ENCODE data around the gene PATL2. TPM values are rescaled to one million over a fixed set of nuclear protein-coding genes. Genes with fewer than 3 reads are reported as not detected.
"Not testable (repeated sequence)": the region's sequence is repeated elsewhere in the genome, so short reads cannot be mapped to it uniquely, and the experiment has no call there.

Gene PATL2
- total and polyA plus RNA-seq, 4 experiments from 2014 or later = 5.7 to 62.8 (median 34.8) TPM

DNA sequence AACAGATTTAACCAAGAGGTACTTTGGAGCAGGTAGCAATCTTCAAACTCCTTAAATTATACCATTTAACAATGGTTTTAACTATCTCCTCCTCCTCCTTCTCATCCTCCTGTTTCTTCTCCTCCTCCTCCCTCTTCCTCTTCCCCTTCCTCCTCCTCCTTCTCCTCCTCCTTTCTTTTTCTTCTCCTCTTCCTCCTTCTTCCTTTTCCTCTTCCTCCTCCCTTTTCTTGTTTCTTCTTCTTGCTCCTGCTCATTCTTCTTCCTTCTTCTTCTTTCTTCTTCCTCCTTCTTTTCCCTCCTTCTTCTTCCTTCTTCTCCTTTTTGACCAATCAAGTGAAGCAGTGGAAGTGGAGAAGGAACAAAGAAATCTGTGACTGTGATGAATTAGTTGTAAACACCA, 14.1 kb downstream of the PATL2 start:
- POLR2A ChIA-PET (ENCODE audit: partially characterized antibody) = interaction anchor here (0.6 to 8.0 kb wide), 7 partner anchors 13 to 46 kb away, joined by 3 to 103 read pairs (median 5); partner anchors contain the start of genes B2M, PATL2 and SPG11
- H3K36me3 ChIP-seq (ENCODE audit: insufficient read depth, low read length) = no peaks in the 10 kb centered on the region
- peak overlapping the region in 3 of 7 donors; percentile 67 to 76 (median 68) for H3K27ac Mint-ChIP-seq
- peaks cover 12% of the 10 kb centered on the region for H3K4me1 ChIP-seq (ENCODE audit: insufficient read depth, low read length)
- no peaks in the 10 kb centered on the region for H3K27me3 Mint-ChIP-seq
- no peaks in the 10 kb centered on the region for H3K27me3 ChIP-seq (ENCODE audit: insufficient read depth, low read length)
- H3K9me3 Mint-ChIP-seq = peaks cover 0 to 21% (median 14%) of the 10 kb centered on the region in 8 donors
- CTCF ChIA-PET (ENCODE audit: partially characterized antibody) = interaction anchor here (0.5 to 1.3 kb wide), 3 partner anchors 33 to 54 kb away, joined by 3 to 9 read pairs (median 3); partner anchors contain the start of genes SPG11 and TRIM69
- intact Hi-C loops (cut with micrococcal nuclease) = no loop called here
- no peaks in the 10 kb centered on the region for H3K9me3 ChIP-seq (ENCODE audit: control insufficient read depth in 1 of 2, low read length in 2 of 2)
- DNase-seq = no peak
- peaks cover 0 to 17% of the 10 kb centered on the region in 2 donors for H3K36me3 Mint-ChIP-seq
- no peak overlapping the region for H3K4me3 ChIP-seq (ENCODE audit: low read length in 2 of 2)
- peaks cover 16 to 47% (median 31%) of the 10 kb centered on the region in 4 donors for H3K4me1 Mint-ChIP-seq
- no peak overlapping the region for H3K4me3 Mint-ChIP-seq
- no peak overlapping the region for H3K27ac ChIP-seq (ENCODE audit: low read depth, low read length)

DNA sequence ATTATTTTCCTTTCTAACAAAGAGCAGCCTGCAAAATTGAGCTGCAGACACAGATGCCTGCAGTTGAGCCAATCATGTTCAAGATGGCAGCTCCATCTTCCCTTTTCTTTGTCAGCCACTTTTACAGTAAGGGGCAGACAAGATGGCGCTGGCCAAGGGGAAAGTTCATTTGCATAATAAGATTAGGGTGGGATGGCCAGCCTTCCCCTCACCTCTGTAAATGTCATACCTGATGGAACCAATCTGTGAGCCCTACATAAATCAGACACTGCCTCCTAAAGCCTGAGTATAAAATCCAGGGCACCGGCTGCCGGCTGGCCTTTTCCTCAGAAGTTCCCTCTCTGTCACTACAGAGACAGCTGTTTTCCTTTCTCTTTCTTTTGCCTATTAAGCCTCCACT, 15.8 kb downstream of the PATL2 start:
- H3K4me1 ChIP-seq (ENCODE audit: insufficient read depth, low read length) = peaks cover 20% of the 10 kb centered on the region
- ChIA-PET POLR2A (ENCODE audit: partially characterized antibody) (interaction anchor here (0.8 to 8.0 kb wide), 10 partner anchors 9 to 41 kb away, joined by 3 to 103 read pairs (median 6); partner anchors contain the start of genes B2M, PATL2, SPG11 and TRIM69), CTCF (ENCODE audit: partially characterized antibody) (interaction anchor here (1.7 to 1.9 kb wide), 2 partner anchors 15 to 31 kb away, joined by 7 to 8 read pairs; partner anchors contain the start of genes PATL2 and SPG11)
- intact Hi-C loops (cut with micrococcal nuclease) = no loop called here
- H3K9me3 Mint-ChIP-seq = peaks cover 0 to 11% (median 4%) of the 10 kb centered on the region in 8 donors
- no peaks in the 10 kb centered on the region for H3K9me3 ChIP-seq (ENCODE audit: control insufficient read depth in 1 of 2, low read length in 2 of 2)
- no peaks in the 10 kb centered on the region for H3K27me3 Mint-ChIP-seq
- H3K4me1 Mint-ChIP-seq = peaks cover 18 to 41% (median 31%) of the 10 kb centered on the region in 4 donors
- peak overlapping the region in 6 of 7 donors; percentile 20 to 84 (median 50) for H3K27ac Mint-ChIP-seq
- H3K27me3 ChIP-seq (ENCODE audit: insufficient read depth, low read length) = no peaks in the 10 kb centered on the region
- H3K27ac ChIP-seq (ENCODE audit: low read depth, low read length) = no peak overlapping the region
- H3K36me3 ChIP-seq (ENCODE audit: insufficient read depth, low read length) = no peaks in the 10 kb centered on the region
- H3K36me3 Mint-ChIP-seq = peaks cover 0 to 5% of the 10 kb centered on the region in 2 donors
- no peak for DNase-seq
- H3K4me3 ChIP-seq (ENCODE audit: low read length in 2 of 2) = no peak overlapping the region
- no peak overlapping the region for H3K4me3 Mint-ChIP-seq

DNA sequence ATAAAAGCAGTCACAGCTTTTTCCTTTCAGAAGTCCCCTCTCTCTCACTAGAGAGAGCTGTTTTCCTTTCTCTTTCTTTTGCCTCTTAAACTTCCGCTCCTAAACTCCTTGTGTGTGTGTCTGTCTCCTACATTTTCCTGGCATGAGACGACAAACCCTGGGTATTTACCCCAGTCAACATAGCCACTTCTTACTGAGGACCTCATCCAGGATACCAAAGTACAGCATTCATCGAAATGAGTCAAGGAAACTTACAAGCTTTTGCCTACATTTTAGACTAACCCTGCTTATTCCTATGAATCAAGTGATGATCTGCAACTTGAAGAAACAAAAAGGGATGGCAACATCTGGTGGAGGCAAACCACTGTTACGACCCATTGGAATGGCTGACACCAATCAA, 16.7 kb downstream of the PATL2 start:
- Histone ChIP-seq H3K27ac (ENCODE audit: low read depth, low read length) (no peak overlapping the region), H3K36me3 (ENCODE audit: insufficient read depth, low read length) (no peaks in the 10 kb centered on the region), H3K9me3 (ENCODE audit: control insufficient read depth in 1 of 2, low read length in 2 of 2) (no peaks in the 10 kb centered on the region), H3K4me3 (ENCODE audit: low read length in 2 of 2) (no peak overlapping the region), H3K27me3 (ENCODE audit: insufficient read depth, low read length) (no peaks in the 10 kb centered on the region), H3K4me1 (ENCODE audit: insufficient read depth, low read length) (peaks cover 25% of the 10 kb centered on the region)
- Mint-ChIP-seq H3K36me3 (peaks cover 0 to under 1% of the 10 kb centered on the region in 2 donors), H3K4me1 (peaks cover 19 to 44% (median 32%) of the 10 kb centered on the region in 4 donors), H3K4me3 (peak overlapping the region in 4 of 8 donors; percentile 26 to 65 (median 42)), H3K9me3 (peaks cover 0 to 8% (median 2%) of the 10 kb centered on the region in 8 donors), H3K27me3 (no peaks in the 10 kb centered on the region), H3K27ac (peak overlapping the region; percentile 2 to 85 (median 73))
- intact Hi-C loops (cut with micrococcal nuclease) = no loop called here
- ChIA-PET POLR2A (ENCODE audit: partially characterized antibody) (interaction anchor here (0.6 to 8.0 kb wide), 9 partner anchors 10 to 32 kb away, joined by 3 to 103 read pairs (median 8); partner anchors contain the start of genes B2M, PATL2 and SPG11), CTCF (ENCODE audit: partially characterized antibody) (interaction anchor here (1.7 to 1.9 kb wide), 2 partner anchors 16 to 30 kb away, joined by 7 to 8 read pairs; partner anchors contain the start of genes PATL2 and SPG11)
- no peak for DNase-seq

DNA sequence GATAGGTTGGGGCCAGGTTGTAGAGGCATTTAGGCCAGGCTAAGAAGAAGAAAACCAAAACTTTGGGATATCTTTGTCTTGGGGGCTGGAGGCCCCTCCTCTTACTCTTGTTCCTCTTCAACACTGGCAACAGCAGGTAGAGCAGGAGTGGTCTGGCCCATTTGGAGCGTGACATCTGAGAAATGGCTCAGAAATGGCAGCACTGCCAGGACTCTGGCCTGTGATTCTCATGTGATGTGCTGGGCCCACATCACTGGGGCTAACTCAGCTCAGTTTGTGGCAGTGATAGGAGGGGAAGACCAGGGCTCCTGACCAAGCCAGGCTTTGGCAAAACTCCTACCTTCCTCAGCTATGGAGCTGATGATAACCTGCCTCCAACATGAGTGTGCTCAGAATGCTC, 18.5 kb downstream of the PATL2 start:
- Histone ChIP-seq H3K4me3 (ENCODE audit: low read length in 2 of 2) (no peak overlapping the region), H3K27ac (ENCODE audit: low read depth, low read length) (no peak overlapping the region), H3K4me1 (ENCODE audit: insufficient read depth, low read length) (peaks cover 25% of the 10 kb centered on the region), H3K36me3 (ENCODE audit: insufficient read depth, low read length) (no peaks in the 10 kb centered on the region), H3K27me3 (ENCODE audit: insufficient read depth, low read length) (no peaks in the 10 kb centered on the region), H3K9me3 (ENCODE audit: control insufficient read depth in 1 of 2, low read length in 2 of 2) (no peaks in the 10 kb centered on the region)
- POLR2A ChIA-PET (ENCODE audit: partially characterized antibody) = interaction anchor here (3.6 to 51.9 kb wide), 4 partner anchors 10 to 30 kb away, joined by 26 to 5737 read pairs (median 539); partner anchors contain the start of genes B2M, PATL2, SPG11 and TRIM69
- Mint-ChIP-seq H3K27me3 (no peaks in the 10 kb centered on the region), H3K27ac (peak overlapping the region in 2 of 7 donors; percentile 17 to 42), H3K4me1 (peaks cover 28 to 45% (median 38%) of the 10 kb centered on the region in 4 donors), H3K4me3 (no peak overlapping the region), H3K36me3 (peaks cover 7 to 8% of the 10 kb centered on the region in 2 donors), H3K9me3 (peaks cover 0 to 18% (median 14%) of the 10 kb centered on the region in 8 donors)
- CTCF ChIA-PET (ENCODE audit: partially characterized antibody) = interaction anchor here (0.9 to 4.4 kb wide), 9 partner anchors 9 to 115 kb away, joined by 3 to 34 read pairs (median 5); partner anchors contain the start of genes B2M, PATL2 and SPG11
- intact Hi-C loops (cut with micrococcal nuclease) = no loop called here
- no peak for DNase-seq

DNA sequence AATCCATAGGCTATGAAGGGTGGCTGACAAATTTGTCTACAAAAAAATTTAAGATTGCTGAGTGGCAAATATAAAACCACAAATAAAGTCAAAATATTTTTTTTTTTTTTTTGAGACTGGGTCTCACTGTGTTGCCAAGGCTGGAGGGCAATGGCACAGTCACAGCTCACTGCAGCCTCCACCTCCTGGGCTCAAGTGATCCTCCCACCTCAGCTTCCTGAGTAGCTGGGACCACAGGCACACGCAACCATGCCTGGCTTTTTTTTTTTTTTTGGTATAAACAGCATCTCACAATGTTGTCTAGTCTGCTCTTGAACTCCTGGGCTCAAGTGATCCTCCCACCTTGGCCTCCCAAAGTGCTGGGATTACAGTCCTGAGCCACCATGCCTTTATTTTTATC, 20.9 kb downstream of the PATL2 start:
- not testable (repeated sequence) for H3K27me3 Mint-ChIP-seq; H3K9me3 ChIP-seq (ENCODE audit: control insufficient read depth in 1 of 2, low read length in 2 of 2); H3K4me3 ChIP-seq (ENCODE audit: low read length in 2 of 2); H3K36me3 ChIP-seq (ENCODE audit: insufficient read depth, low read length); H3K27ac ChIP-seq (ENCODE audit: low read depth, low read length); H3K27me3 ChIP-seq (ENCODE audit: insufficient read depth, low read length)
- ChIA-PET POLR2A (ENCODE audit: partially characterized antibody) (interaction anchor here (0.6 to 51.9 kb wide), 8 partner anchors 8 to 78 kb away, joined by 3 to 5737 read pairs (median 16); partner anchors contain the start of genes B2M, PATL2, SPG11 and TRIM69), CTCF (ENCODE audit: partially characterized antibody) (interaction anchor here (0.9 to 4.4 kb wide), 6 partner anchors 13 to 47 kb away, joined by 5 to 41 read pairs (median 6); partner anchors contain the start of genes B2M, PATL2, SPG11 and TRIM69)
- H3K4me1 ChIP-seq (ENCODE audit: insufficient read depth, low read length) = peaks cover 19% of the 10 kb centered on the region
- H3K9me3 Mint-ChIP-seq = peaks cover 0 to 42% (median 36%) of the 10 kb centered on the region in 8 donors
- intact Hi-C loops (cut with micrococcal nuclease) = loop anchor here (2.0 kb wide), 2 partner anchors 13 to 21 kb away; partner anchors contain the start of genes B2M and PATL2
- peak overlapping the region in 3 of 8 donors; percentile 21 to 31 (median 25) for H3K4me3 Mint-ChIP-seq
- peak; percentile 25 to 44 (median 39) for DNase-seq
- peaks cover 23% of the 10 kb centered on the region in 2 donors for H3K36me3 Mint-ChIP-seq
- H3K27ac Mint-ChIP-seq = peak overlapping the region; percentile 18 to 83 (median 68)
- H3K4me1 Mint-ChIP-seq = peaks cover 26 to 50% (median 43%) of the 10 kb centered on the region in 4 donors

DNA sequence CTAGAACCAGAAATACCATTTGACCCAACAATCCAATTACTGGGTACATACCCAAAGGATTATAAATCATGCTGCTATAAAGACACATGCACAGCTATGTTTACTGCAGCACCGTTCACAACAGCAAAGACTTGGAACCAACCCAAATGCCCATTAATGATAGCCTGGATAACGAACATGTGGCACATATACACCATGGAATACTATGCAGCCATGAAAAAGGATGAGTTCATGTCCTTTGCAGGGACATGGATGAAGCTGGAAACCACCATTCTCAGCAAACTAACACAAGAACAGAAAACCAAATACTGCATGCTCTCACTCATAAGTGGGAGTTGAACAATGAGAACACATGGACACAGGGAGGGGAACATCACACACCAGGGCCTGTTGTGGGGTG, 21.8 kb downstream of the PATL2 start:
- intact Hi-C loops (cut with micrococcal nuclease); H3K27ac ChIP-seq (ENCODE audit: low read depth, low read length); H3K27me3 Mint-ChIP-seq; DNase-seq; H3K9me3 ChIP-seq (ENCODE audit: control insufficient read depth in 1 of 2, low read length in 2 of 2); H3K36me3 ChIP-seq (ENCODE audit: insufficient read depth, low read length); H3K27me3 ChIP-seq (ENCODE audit: insufficient read depth, low read length); H3K4me3 ChIP-seq (ENCODE audit: low read length in 2 of 2): not testable (repeated sequence)
- H3K36me3 Mint-ChIP-seq = peaks cover 27 to 29% of the 10 kb centered on the region in 2 donors
- peaks cover 0 to 52% (median 45%) of the 10 kb centered on the region in 8 donors for H3K9me3 Mint-ChIP-seq
- H3K27ac Mint-ChIP-seq = peak overlapping the region in 3 of 7 donors; percentile 70 to 75 (median 75)
- peak overlapping the region in 4 of 8 donors; percentile 25 to 62 (median 40) for H3K4me3 Mint-ChIP-seq
- H3K4me1 Mint-ChIP-seq = peaks cover 30 to 54% (median 43%) of the 10 kb centered on the region in 4 donors
- POLR2A ChIA-PET (ENCODE audit: partially characterized antibody) = interaction anchor here (8.7 to 51.9 kb wide), 3 partner anchors 12 to 33 kb away, joined by 75 to 5737 read pairs (median 1003); partner anchors contain the start of genes B2M, PATL2, SPG11 and TRIM69
- H3K4me1 ChIP-seq (ENCODE audit: insufficient read depth, low read length) = peaks cover 21% of the 10 kb centered on the region
- CTCF ChIA-PET (ENCODE audit: partially characterized antibody) = interaction anchor here (0.7 to 13.2 kb wide), 6 partner anchors 9 to 24 kb away, joined by 3 to 167 read pairs (median 20); partner anchors contain the start of genes B2M, PATL2 and SPG11
